Measurements from ENCODE around the gene IDH3G. TPM values are rescaled to one million over a fixed set of nuclear protein-coding genes. Genes with fewer than 3 reads are reported as not detected.

The IDH3G gene
- polyA plus RNA-seq, 1 donor (not counting 4 experiments of a cell fraction or from before 2014, with no cell fraction given), result 44.7 TPM

DNA sequence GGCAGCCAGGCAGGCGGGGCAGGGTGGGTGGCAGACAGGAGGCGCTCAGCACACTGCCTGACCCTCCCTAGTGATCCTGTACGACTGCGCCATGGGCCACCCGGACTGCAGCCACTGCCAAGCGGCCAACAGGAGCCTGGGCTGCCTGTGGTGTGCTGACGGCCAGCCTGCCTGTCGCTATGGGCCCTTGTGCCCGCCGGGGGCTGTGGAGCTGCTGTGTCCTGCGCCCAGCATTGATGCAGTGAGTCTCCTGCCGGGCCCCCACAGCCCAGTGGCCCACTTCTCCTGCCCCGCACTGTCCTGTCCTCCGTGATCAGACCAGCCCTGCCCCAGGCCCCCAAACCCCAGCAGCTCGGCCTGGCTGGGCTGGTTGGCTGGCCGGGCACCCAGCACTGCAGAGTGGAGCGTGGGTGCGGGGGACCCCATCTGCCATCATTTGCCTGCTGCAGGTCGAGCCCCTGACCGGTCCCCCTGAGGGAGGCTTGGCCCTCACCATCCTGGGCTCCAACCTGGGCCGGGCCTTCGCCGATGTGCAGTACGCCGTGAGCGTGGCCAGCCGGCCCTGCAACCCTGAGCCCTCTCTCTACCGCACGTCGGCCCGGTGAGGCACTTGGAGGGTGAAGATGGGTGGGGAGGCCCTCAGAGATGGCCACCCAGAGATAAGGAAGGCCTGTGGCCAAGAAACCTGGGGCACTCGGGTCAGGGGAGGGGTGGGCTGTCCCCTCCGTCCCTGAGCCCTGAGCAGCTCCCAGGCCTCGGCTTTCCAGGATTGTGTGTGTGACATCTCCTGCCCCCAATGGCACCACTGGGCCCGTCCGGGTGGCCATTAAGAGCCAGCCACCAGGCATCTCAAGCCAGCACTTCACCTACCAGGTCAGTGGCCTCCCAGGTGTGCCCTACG is 22.5 kb downstream of the IDH3G start:
- H3K36me3 ChIP-seq (ENCODE audit: control insufficient read depth in 2 of 2, extremely low read depth in 1 of 2, insufficient read depth in 2 of 2, low read length in 2 of 2), result peaks cover 0 to 6% of the 10 kb centered on the region in 2 experiments
- no peaks in the 10 kb centered on the region for H4K20me1 ChIP-seq (ENCODE audit: control insufficient read depth, extremely low read depth, insufficient read depth, low read length)
- dilution Hi-C loops (cut with MboI; ENCODE audit: extremely low pct_ligation_motif_present, low sequenced_read_pairs), result no loop called here
- no peaks in the 10 kb centered on the region for H3K4me1 ChIP-seq (ENCODE audit: control insufficient read depth, extremely low read depth, insufficient read depth, low read length)
- H3K9me3 ChIP-seq (ENCODE audit: control insufficient read depth, low read depth, low read length), result peaks cover 4% of the 10 kb centered on the region
- TF ChIP-seq EZH2 (IDR thresholded peaks at IDR 0.05; ENCODE audit: low read length), result no peak
- TF ChIP-seq, protein P1, sequence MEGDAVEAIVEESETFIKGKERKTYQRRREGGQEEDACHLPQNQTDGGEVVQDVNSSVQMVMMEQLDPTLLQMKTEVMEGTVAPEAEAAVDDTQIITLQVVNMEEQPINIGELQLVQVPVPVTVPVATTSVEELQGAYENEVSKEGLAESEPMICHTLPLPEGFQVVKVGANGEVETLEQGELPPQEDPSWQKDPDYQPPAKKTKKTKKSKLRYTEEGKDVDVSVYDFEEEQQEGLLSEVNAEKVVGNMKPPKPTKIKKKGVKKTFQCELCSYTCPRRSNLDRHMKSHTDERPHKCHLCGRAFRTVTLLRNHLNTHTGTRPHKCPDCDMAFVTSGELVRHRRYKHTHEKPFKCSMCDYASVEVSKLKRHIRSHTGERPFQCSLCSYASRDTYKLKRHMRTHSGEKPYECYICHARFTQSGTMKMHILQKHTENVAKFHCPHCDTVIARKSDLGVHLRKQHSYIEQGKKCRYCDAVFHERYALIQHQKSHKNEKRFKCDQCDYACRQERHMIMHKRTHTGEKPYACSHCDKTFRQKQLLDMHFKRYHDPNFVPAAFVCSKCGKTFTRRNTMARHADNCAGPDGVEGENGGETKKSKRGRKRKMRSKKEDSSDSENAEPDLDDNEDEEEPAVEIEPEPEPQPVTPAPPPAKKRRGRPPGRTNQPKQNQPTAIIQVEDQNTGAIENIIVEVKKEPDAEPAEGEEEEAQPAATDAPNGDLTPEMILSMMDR (optimal IDR thresholded peaks at IDR 0.05 in 1 of 3, IDR thresholded peaks at IDR 0.05 in 1 of 3, conservative IDR thresholded peaks at IDR 0.05 in 1 of 3; ENCODE audit: extremely low read depth in 1 of 3, insufficient read depth in 2 of 3, low read length in 3 of 3), result no peak
- H3K4me2 ChIP-seq (ENCODE audit: control insufficient read depth, extremely low read depth, insufficient read depth, low read depth, low read length), result no peak overlapping the region
- H2AFZ ChIP-seq (ENCODE audit: control insufficient read depth, low read length), result no peak overlapping the region
- no peaks in the 10 kb centered on the region for H3K9me1 ChIP-seq (ENCODE audit: control insufficient read depth, extremely low read depth, insufficient read depth, low read length)
- no peak overlapping the region for H3K9ac ChIP-seq (ENCODE audit: control insufficient read depth, extremely low read depth, insufficient read depth, low read length)
- H3K79me2 ChIP-seq (ENCODE audit: control insufficient read depth, insufficient read depth, low read length), result no peaks in the 10 kb centered on the region
- FAIRE-seq, result no peak
- no peaks in the 10 kb centered on the region for H3K27me3 ChIP-seq (ENCODE audit: control insufficient read depth, extremely low read depth, insufficient read depth, low read length)
- H3K4me3 ChIP-seq (ENCODE audit: control insufficient read depth in 2 of 3, extremely low read depth in 1 of 3, insufficient read depth in 2 of 3, low read depth in 1 of 3, low read length in 3 of 3), result no peak overlapping the region
- H3K27ac ChIP-seq (ENCODE audit: control insufficient read depth, insufficient read depth, low read length), result no peak overlapping the region
- DNase-seq (ENCODE audit: low read depth, low spot score), result no peak

DNA sequence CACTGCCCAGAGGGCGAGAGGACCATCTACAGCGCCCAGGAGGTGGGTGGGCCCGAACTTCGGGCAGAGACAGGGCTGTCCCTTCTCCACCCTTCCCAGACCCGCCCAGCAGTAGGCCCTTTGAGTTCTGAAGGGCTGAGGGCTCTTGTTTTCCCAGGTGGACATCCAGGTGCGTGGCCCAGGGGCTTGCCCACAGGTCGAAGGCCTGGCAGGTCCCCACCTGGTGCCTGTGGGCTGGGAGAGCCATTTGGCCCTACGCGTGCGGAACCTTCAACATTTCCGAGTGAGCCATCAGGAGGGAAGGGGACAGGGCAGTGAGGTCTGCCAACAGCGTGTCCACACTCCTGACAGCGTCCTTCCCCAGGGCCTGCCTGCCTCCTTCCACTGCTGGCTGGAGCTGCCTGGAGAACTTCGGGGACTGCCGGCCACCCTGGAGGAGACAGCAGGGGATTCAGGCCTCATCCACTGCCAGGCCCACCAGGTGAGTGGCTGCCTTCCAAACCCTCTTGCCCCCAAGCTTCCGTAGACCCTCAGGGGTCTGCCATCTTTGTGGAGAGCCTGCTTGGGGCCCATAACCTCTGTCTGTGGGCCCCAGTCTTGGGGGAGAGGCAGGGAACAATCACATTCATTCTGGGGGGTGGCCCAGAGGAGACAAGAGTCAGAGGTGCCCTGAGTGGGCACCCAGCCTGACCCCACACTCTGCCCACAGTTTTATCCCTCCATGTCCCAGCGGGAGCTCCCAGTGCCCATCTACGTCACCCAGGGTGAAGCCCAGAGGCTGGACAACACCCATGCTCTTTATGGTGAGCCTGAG is 23.4 kb downstream of the IDH3G start:
- no peak overlapping the region for H2AFZ ChIP-seq (ENCODE audit: control insufficient read depth, low read length)
- H4K20me1 ChIP-seq (ENCODE audit: control insufficient read depth, extremely low read depth, insufficient read depth, low read length), result no peaks in the 10 kb centered on the region
- H3K9me1 ChIP-seq (ENCODE audit: control insufficient read depth, extremely low read depth, insufficient read depth, low read length), result no peaks in the 10 kb centered on the region
- dilution Hi-C loops (cut with MboI; ENCODE audit: extremely low pct_ligation_motif_present, low sequenced_read_pairs), result no loop called here
- no peak overlapping the region for H3K27ac ChIP-seq (ENCODE audit: control insufficient read depth, insufficient read depth, low read length)
- H3K4me2 ChIP-seq (ENCODE audit: control insufficient read depth, extremely low read depth, insufficient read depth, low read depth, low read length), result no peak overlapping the region
- no peak overlapping the region for H3K4me3 ChIP-seq (ENCODE audit: control insufficient read depth in 2 of 3, extremely low read depth in 1 of 3, insufficient read depth in 2 of 3, low read depth in 1 of 3, low read length in 3 of 3)
- no peaks in the 10 kb centered on the region for H3K27me3 ChIP-seq (ENCODE audit: control insufficient read depth, extremely low read depth, insufficient read depth, low read length)
- FAIRE-seq (no peak), DNase-seq (ENCODE audit: low read depth, low spot score) (no peak)
- H3K4me1 ChIP-seq (ENCODE audit: control insufficient read depth, extremely low read depth, insufficient read depth, low read length), result no peaks in the 10 kb centered on the region
- H3K36me3 ChIP-seq (ENCODE audit: control insufficient read depth in 2 of 2, extremely low read depth in 1 of 2, insufficient read depth in 2 of 2, low read length in 2 of 2), result peaks cover 0 to 6% of the 10 kb centered on the region in 2 experiments
- TF ChIP-seq EZH2 (IDR thresholded peaks at IDR 0.05; ENCODE audit: low read length), result no peak
- TF ChIP-seq, protein P1 (optimal IDR thresholded peaks at IDR 0.05 in 1 of 3, IDR thresholded peaks at IDR 0.05 in 1 of 3, conservative IDR thresholded peaks at IDR 0.05 in 1 of 3; ENCODE audit: extremely low read depth in 1 of 3, insufficient read depth in 2 of 3, low read length in 3 of 3), result no peak
- peaks cover 4% of the 10 kb centered on the region for H3K9me3 ChIP-seq (ENCODE audit: control insufficient read depth, low read depth, low read length)
- no peak overlapping the region for H3K9ac ChIP-seq (ENCODE audit: control insufficient read depth, extremely low read depth, insufficient read depth, low read length)
- no peaks in the 10 kb centered on the region for H3K79me2 ChIP-seq (ENCODE audit: control insufficient read depth, insufficient read depth, low read length)
